Psoas muscle (tissue), 8 donors: ENCODE results near the gene CAB39. TPM values are rescaled to one million over a fixed set of nuclear protein-coding genes. Genes with fewer than 3 reads are reported as not detected.
A peak's percentile ranks its signal among the peaks of the same experiment; 100 is the strongest.

ENCODE experiments used
- ATAC-seq, 4 donors: fragments of 200-7000 bp; cut with Tn5 transposase; one replicate each; pipeline ENCODE4 v1.9.1; 2020; ENCODE audit warnings: moderate library complexity in 3 of 4, mild to moderate bottlenecking in 2 of 4
- DNase-seq, 2 donors: peaks; one replicate each; pipeline ENCODE4 v3.0.0-alpha.2; 2020
- H3K27ac ChIP-seq: fragments of 200-600 bp; one replicate; pipeline ENCODE4 v1.8.0; 2022
- H3K27me3 ChIP-seq, 3 donors: fragments of 200-600 bp in 1 of 3; one replicate each; pipeline versions ENCODE4 v1.6.1 to v1.8.0; 2013 to 2022; ENCODE audit warnings: low read length in 2 of 3, mild to moderate bottlenecking in 2 of 3, moderate library complexity in 1 of 3; ENCODE audit not compliant: insufficient read depth in 3 of 3
- H3K36me3 ChIP-seq, 2 donors: fragments of 200-600 bp in 1 of 2; one replicate each; pipeline versions ENCODE4 v1.6.1 to v1.8.0; 2013 to 2022; ENCODE audit warnings: low read depth in 1 of 2, mild to moderate bottlenecking in 1 of 2, moderate library complexity in 1 of 2; ENCODE audit not compliant: insufficient read depth in 1 of 2
- H3K4me1 ChIP-seq: fragments of 200-600 bp; one replicate; pipeline ENCODE4 v1.8.0; 2022
- H3K4me3 ChIP-seq: fragments of 200-600 bp; one replicate; pipeline ENCODE4 v1.8.0; 2022; ENCODE audit warnings: mild to moderate bottlenecking
- H3K9me3 ChIP-seq: fragments of 200-600 bp; one replicate; pipeline ENCODE4 v1.8.0; 2022
- WGBS, 3 donors: extraction: QIAGEN DNeasy Blood & Tissue Kit; methylation state at CpG; one replicate each; pipeline versions ENCODE4 v1.1.6 to v1.1.7; 2013; 5-methylcytosine and 5-hydroxymethylcytosine counted together
- intact Hi-C, 2 donors: fragments of 100-400 bp; cut with DNase I; formaldehyde crosslinking; loops; one replicate each; pipeline versions ENCODE4 v1.11.0 to v1.14.2; 2022
- polyA plus RNA-seq, 3 donors: library from polyadenylated mRNA; stranded (reverse); fragments of 200-250 nt; gene quantifications; one replicate each; pipeline ENCODE4 v1.2.3, GENCODE V29; 2013
- total RNA-seq, 4 donors: library from RNA; stranded (reverse); fragmentation: NEBNext Ultra II Directional in 2 of 4; extraction: Animal tissue kit (Norgen Biotek cat#: 25700) in 2 of 4; gene quantifications; one replicate each; pipeline versions ENCODE4 v1.2.1 to v1.2.4, GENCODE V29; 2021 to 2023
- TF ChIP-seq, protein P1 (sequence below): fragments of 200-600 bp; IDR thresholded peaks from one replicate; pipeline ENCODE4 v1.8.0; 2022; ENCODE audit warnings: antibody characterized with exemption
- donor health status: healthy with polysubstance abuse.
- donor health status: DM: no; HTN: no; CAD: no; lungs with moderate emphysema.
- donor health status: Bipolar disorder and iron deficiency.
- donor health status: healthy.
- donor health status: DM: yes; HTN: yes; CAD: no.
- donor health status: DM: no; HTN: no; CAD: no.
- donor health status: DM: no; HTN: no; CAD: no.
- donor health status: DM: yes; HTN: yes; CAD: no.

CAB39 gene
- total and polyA plus RNA-seq, 7 donors: 36.0 to 166 (median 123) TPM

DNA sequence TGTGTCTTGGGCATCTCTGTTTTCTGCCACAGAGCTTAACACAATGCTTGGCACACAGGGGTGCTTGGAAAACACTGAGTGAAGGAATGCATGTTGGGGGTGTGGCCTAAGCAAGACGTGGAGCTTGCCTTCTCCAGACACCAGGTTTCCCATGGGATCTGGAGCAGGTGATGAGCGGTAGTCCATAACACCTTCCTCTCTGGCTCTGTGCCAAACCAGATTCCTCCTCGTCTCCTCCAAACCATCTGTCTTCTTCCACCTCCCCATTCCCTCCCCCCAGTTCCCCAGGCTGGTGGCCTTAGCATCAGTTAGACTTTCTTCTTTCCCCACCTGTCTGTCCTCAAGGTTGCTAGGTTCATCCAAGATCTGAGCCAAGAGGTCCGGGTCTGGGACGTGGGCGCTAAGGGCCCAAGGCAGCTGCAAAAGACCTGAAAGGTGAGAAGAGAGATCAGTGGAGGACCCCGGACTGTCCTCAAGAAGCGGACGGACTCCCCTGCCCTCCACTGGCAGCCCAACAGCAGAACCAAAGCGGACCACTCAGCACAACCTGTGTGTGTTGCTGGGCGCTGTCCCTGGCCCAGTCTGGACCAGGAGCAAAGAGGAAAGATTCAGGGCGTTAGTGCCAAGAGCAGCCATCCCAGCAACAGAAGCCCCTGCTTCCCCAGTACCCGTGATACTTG lies 150.9 kb downstream of the CAB39 start:
- Histone ChIP-seq H3K27ac (no peak overlapping the region), H3K27me3 (peaks cover 0 to 36% (median 11%) of the 10 kb centered on the region in 3 donors), H3K4me3 (no peak overlapping the region), H3K9me3 (no peaks in the 10 kb centered on the region), H3K4me1 (no peaks in the 10 kb centered on the region), H3K36me3 (no peaks in the 10 kb centered on the region)
- WGBS, 3 donors: 67 to 74% (median 73%) methylated on average over 13 of the region's 13 CpGs
- intact Hi-C loops: no loop called here
- TF ChIP-seq, protein P1, sequence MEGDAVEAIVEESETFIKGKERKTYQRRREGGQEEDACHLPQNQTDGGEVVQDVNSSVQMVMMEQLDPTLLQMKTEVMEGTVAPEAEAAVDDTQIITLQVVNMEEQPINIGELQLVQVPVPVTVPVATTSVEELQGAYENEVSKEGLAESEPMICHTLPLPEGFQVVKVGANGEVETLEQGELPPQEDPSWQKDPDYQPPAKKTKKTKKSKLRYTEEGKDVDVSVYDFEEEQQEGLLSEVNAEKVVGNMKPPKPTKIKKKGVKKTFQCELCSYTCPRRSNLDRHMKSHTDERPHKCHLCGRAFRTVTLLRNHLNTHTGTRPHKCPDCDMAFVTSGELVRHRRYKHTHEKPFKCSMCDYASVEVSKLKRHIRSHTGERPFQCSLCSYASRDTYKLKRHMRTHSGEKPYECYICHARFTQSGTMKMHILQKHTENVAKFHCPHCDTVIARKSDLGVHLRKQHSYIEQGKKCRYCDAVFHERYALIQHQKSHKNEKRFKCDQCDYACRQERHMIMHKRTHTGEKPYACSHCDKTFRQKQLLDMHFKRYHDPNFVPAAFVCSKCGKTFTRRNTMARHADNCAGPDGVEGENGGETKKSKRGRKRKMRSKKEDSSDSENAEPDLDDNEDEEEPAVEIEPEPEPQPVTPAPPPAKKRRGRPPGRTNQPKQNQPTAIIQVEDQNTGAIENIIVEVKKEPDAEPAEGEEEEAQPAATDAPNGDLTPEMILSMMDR: no peak
- DNase-seq: no peak
- no peak for ATAC-seq

DNA sequence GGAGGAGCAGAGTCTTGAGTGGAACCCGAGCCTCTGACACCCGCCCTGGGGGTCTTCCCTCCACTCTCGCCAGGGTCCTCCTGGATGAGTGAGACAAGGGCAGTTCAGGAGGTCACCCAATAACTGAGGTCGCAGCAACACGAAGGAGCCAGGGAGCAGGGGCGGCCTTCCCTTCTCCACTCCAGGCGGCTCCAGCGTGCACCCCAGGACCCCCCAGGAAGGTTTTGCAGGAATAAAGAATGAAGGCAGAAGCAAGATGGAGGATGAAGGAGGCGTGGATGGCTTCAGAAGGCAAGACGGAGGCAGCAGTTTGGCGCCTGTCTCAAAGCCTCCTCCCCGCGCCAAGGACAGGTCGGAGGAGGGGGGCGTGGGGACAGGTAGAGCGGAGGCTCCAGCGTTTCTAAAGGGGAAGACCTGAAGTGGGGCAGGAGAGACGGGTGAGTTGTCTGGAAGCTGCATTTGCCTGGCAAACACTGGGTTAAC lies 151.5 kb downstream of the CAB39 start:
- TF ChIP-seq, protein P1: no peak
- H3K9me3 ChIP-seq: no peaks in the 10 kb centered on the region
- WGBS, 3 donors: 40 to 43% (median 40%) methylated on average over 18 of the region's 18 CpGs
- intact Hi-C loops: no loop called here
- no peaks in the 10 kb centered on the region for H3K36me3 ChIP-seq
- ATAC-seq (peak in 1 of 4 donors; percentile 3), DNase-seq (no peak)
- H3K4me3 ChIP-seq: peak overlapping the region; percentile 61
- peaks cover 0 to 35% (median 11%) of the 10 kb centered on the region in 3 donors for H3K27me3 ChIP-seq
- no peaks in the 10 kb centered on the region for H3K4me1 ChIP-seq
- no peak overlapping the region for H3K27ac ChIP-seq

DNA sequence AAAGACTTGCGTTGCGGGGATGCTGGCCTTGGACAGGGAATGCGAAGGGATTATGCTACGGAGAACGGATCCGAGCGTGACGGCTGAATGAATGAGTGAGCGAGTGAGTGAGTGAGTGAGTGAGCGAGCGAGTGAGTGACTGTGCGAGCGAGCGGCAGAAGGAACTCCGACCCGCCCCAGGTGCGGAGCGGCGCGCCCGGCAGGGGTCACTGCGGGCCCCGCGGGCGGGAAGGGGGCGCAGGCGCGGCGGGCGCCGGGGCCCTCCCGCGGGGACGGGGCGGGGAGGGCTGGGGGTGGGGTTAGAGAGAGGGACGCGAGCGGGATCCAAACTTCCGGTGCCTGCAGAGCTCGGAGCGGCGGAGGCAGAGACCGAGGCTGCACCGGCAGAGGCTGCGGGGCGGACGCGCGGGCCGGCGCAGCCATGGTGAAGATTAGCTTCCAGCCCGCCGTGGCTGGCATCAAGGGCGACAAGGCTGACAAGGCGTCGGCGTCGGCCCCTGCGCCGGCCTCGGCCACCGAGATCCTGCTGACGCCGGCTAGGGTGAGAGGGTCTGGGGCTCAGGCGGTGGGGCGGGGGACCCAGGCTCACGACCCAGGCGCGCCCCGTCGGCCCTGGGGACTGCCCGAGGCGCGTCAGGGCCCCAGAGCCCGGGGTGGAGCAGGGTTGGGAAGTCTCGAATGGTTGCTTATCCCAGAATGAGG lies 152.1 kb downstream of the CAB39 start, which contains the start of gene ITM2C:
Gene ITM2C (plus strand): TSS at position 338 of the 702 bp plus-strand sequence. CDS start 84 bp downstream, at position 422.
- TF ChIP-seq, protein P1: peak; percentile 31
- no peaks in the 10 kb centered on the region for H3K4me1 ChIP-seq
- peak; percentile 64 to 76 for DNase-seq
- no peaks in the 10 kb centered on the region for H3K36me3 ChIP-seq
- WGBS, 3 donors: 0 to 1% (median 0%) methylated on average over 40 to 76 of the region's 76 CpGs
- H3K4me3 ChIP-seq: peak within 1 kb of the TSS; percentile 61
- H3K9me3 ChIP-seq: no peaks in the 10 kb centered on the region
- ATAC-seq: peak; percentile 63 to 91 (median 86)
- H3K27me3 ChIP-seq: peaks cover 0 to 35% (median 11%) of the 10 kb centered on the region in 3 donors
- no peak within 1 kb of the TSS for H3K27ac ChIP-seq
- intact Hi-C loops: no loop called here

DNA sequence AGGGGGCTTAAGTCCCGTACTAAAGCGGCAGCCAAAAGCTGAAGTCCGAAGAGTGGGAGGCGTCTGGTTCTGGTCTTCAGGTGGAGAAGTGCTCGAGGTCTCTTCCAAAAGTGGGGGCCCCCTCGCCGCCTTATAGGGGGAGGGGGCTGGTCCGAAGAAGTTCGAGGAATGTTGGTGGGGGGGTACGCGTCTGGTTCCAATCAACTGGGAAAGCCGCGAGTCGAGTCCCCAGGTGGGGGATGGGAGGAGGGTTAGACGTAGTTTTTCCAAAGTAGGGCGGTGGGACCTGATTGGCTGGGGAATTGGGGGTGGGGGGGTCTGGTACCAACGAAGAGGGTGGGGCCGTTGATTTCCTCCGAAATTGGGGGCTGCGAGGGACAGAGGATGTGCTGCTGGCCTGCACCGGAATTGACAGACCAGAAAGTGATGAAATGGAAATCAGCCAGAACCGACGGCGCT lies 152.7 kb downstream of the CAB39 start:
- intact Hi-C loops: no loop called here
- H3K27me3 ChIP-seq: peaks cover 0 to 35% (median 11%) of the 10 kb centered on the region in 3 donors
- TF ChIP-seq, protein P1: no peak
- no peaks in the 10 kb centered on the region for H3K36me3 ChIP-seq
- H3K27ac ChIP-seq: no peak overlapping the region
- peaks cover 1% of the 10 kb centered on the region for H3K4me1 ChIP-seq
- peak overlapping the region; percentile 61 for H3K4me3 ChIP-seq
- ATAC-seq (no peak), DNase-seq (no peak)
- no peaks in the 10 kb centered on the region for H3K9me3 ChIP-seq
- WGBS, 3 donors: 3 to 5% (median 5%) methylated on average over 21 to 24 of the region's 24 CpGs
